Upper lobe of left lung (tissue), 4 donors: ENCODE results near the gene C1QTNF12.

ENCODE experiments used
- EP300 ChIP-seq, 4 donors: sonication (generic); formaldehyde crosslinking; IDR thresholded peaks; one replicate each; pipeline ENCODE4 v1.5.1; 2017; ENCODE audit warnings: antibody characterized with exemption in 4 of 4, control low read depth in 2 of 4
- TF ChIP-seq, protein P1 (sequence below), 6 experiments: fragments of 450-650 bp in 4 of 6; fragments of 200-600 bp in 2 of 6; sonication (generic) in 2 of 6; IDR thresholded peaks; one replicate each; pipeline ENCODE4 v1.5.1; 2016 to 2019; ENCODE audit warnings: antibody characterized with exemption in 6 of 6

DNA sequence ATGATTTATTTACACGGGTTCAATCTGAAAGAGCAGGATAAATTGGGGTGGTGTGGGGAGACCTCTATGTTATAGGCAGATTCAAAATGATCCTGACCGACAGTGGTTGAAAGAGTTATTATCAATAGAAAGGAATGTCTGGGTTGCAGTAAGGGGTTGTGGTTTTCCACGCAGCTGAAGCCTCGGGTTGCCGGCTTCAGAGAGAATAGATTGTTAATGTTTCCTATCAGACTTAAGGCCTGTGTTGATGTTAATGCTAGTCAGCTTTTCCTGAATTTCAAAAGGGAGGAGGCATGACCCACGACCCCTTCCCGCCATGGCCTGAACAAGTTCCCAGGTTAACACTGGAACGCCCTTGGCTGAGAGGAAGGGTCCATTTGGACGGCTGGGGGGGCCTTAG is 29.3 kb upstream of the C1QTNF12 start:
- TF ChIP-seq, protein P1, sequence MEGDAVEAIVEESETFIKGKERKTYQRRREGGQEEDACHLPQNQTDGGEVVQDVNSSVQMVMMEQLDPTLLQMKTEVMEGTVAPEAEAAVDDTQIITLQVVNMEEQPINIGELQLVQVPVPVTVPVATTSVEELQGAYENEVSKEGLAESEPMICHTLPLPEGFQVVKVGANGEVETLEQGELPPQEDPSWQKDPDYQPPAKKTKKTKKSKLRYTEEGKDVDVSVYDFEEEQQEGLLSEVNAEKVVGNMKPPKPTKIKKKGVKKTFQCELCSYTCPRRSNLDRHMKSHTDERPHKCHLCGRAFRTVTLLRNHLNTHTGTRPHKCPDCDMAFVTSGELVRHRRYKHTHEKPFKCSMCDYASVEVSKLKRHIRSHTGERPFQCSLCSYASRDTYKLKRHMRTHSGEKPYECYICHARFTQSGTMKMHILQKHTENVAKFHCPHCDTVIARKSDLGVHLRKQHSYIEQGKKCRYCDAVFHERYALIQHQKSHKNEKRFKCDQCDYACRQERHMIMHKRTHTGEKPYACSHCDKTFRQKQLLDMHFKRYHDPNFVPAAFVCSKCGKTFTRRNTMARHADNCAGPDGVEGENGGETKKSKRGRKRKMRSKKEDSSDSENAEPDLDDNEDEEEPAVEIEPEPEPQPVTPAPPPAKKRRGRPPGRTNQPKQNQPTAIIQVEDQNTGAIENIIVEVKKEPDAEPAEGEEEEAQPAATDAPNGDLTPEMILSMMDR (IDR thresholded peaks at IDR 0.05), result no peak
- no peak for TF ChIP-seq EP300 (IDR thresholded peaks at IDR 0.05)
